KMS-11 (cell line): Measurements from ENCODE around the gene ABCA10.
"Not testable (repeated sequence)": the region's sequence is repeated elsewhere in the genome, so short reads cannot be mapped to it uniquely, and the experiment has no call there.

Source experiments
- H2AFZ ChIP-seq: fragments of 200-600 bp; sonication (generic); 2 replicates; pipeline ENCODE4 v1.6.1; 2016; ENCODE audit warnings: antibody characterized with exemption, mixed run types, low read depth
- H3K27ac ChIP-seq: fragments of 200-600 bp; sonication (generic); 2 replicates; pipeline ENCODE4 v1.6.1; 2016; ENCODE audit warnings: mild to moderate bottlenecking, mixed run types
- H3K27me3 ChIP-seq: fragments of 200-600 bp; sonication (generic); 2 replicates; pipeline ENCODE4 v1.6.1; 2017; ENCODE audit warnings: mild to moderate bottlenecking, low read depth, mixed run types, moderate library complexity; ENCODE audit not compliant: insufficient read depth
- H3K36me3 ChIP-seq: fragments of 200-600 bp; sonication (generic); 2 replicates; pipeline ENCODE4 v1.6.1; 2017; ENCODE audit warnings: mild to moderate bottlenecking, mixed run types; ENCODE audit not compliant: insufficient read depth
- H3K4me1 ChIP-seq: fragments of 200-600 bp; sonication (generic); 2 replicates; pipeline ENCODE4 v1.6.1; 2016; ENCODE audit warnings: mild to moderate bottlenecking, low read depth, mixed run types; ENCODE audit not compliant: poor library complexity, severe bottlenecking
- H3K4me2 ChIP-seq: fragments of 200-600 bp; sonication (generic); 2 replicates; pipeline ENCODE4 v1.7.0; 2016; ENCODE audit warnings: mild to moderate bottlenecking, mixed run types
- H3K4me3 ChIP-seq: fragments of 200-600 bp; sonication (generic); IDR thresholded peaks from 2 replicates; pipeline ENCODE4 v1.6.1; 2017; ENCODE audit warnings: low read depth, low read length, mixed read lengths; ENCODE audit not compliant: insufficient read depth
- H3K79me2 ChIP-seq: fragments of 200-600 bp; sonication (generic); 2 replicates; pipeline ENCODE4 v1.6.1; 2016; ENCODE audit warnings: low read depth, mixed run types; ENCODE audit not compliant: insufficient read depth
- H3K9ac ChIP-seq: fragments of 200-600 bp; sonication (generic); 2 replicates; pipeline ENCODE4 v1.6.1; 2016; ENCODE audit warnings: mild to moderate bottlenecking, mixed run types
- H4K20me1 ChIP-seq: fragments of 200-600 bp; sonication (generic); 2 replicates; pipeline ENCODE4 v1.6.1; 2016; ENCODE audit warnings: mild to moderate bottlenecking, mixed run types; ENCODE audit not compliant: insufficient read depth
- TF ChIP-seq, protein P1 (sequence below): fragments of 200-600 bp; sonication (generic); conservative IDR thresholded peaks from 2 replicates; pipeline ENCODE4 v1.6.1; 2017; ENCODE audit warnings: low read depth, mild to moderate bottlenecking, antibody characterized with exemption, low read length, moderate library complexity, mixed read lengths

Gene ABCA10

DNA sequence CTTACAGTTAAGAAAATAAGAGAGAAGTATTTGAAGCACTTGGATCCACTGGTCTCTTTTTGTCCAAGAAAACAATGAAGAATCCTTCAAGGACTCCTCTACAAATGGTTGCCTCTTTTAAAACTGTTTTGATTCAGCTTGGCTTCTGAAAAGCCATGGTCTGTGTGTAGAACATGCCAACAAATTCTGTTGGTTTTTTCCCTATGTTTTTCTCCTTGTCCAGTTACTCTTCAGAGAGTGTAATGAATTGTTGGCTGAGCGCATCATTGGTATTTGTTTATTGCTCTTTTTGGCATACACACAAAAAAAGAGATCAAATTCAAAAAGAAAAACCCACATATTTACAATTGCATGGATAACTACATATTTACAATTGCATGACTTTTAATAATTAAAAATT lies at the start of gene ABCA10:
Gene ABCA10, minus strand, starts transcription at position 249 of the 400 bp plus-strand sequence. CDS start 3,466 bp downstream, outside the sequence.
- H3K27me3 ChIP-seq, result no peaks in the 10 kb centered on the region
- H3K36me3 ChIP-seq, result no peaks in the 10 kb centered on the region
- H2AFZ ChIP-seq, result no peak within 1 kb of the TSS
- H3K79me2 ChIP-seq, result no peaks in the 10 kb centered on the region
- H4K20me1 ChIP-seq, result no peaks in the 10 kb centered on the region
- no peak within 1 kb of the TSS for H3K4me3 ChIP-seq
- no peaks in the 10 kb centered on the region for H3K4me1 ChIP-seq
- TF ChIP-seq, protein P1, sequence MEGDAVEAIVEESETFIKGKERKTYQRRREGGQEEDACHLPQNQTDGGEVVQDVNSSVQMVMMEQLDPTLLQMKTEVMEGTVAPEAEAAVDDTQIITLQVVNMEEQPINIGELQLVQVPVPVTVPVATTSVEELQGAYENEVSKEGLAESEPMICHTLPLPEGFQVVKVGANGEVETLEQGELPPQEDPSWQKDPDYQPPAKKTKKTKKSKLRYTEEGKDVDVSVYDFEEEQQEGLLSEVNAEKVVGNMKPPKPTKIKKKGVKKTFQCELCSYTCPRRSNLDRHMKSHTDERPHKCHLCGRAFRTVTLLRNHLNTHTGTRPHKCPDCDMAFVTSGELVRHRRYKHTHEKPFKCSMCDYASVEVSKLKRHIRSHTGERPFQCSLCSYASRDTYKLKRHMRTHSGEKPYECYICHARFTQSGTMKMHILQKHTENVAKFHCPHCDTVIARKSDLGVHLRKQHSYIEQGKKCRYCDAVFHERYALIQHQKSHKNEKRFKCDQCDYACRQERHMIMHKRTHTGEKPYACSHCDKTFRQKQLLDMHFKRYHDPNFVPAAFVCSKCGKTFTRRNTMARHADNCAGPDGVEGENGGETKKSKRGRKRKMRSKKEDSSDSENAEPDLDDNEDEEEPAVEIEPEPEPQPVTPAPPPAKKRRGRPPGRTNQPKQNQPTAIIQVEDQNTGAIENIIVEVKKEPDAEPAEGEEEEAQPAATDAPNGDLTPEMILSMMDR, result no peak
- H3K4me2 ChIP-seq, result no peak within 1 kb of the TSS
- no peak within 1 kb of the TSS for H3K9ac ChIP-seq
- H3K27ac ChIP-seq, result no peak within 1 kb of the TSS

DNA sequence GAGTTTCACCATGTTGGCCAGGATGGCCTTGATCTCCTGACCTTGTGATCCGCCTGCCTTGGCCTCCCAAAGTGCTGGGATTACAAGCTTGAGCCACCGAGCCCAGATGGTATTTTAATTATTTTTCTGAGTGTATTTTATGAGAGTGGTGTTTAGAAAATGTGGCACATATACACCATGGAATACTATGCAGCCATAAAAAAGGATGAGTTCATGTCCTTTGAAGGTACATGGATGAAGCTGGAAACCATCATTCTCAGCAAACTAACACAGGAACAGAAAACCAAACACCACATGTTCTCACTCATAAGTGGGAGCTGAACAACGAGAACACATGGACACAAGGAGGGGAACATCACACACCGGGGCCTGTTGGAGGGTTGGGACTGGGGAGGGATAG lies 47.7 kb upstream of the ABCA10 start:
- H3K79me2 ChIP-seq, H3K9ac ChIP-seq, H3K4me1 ChIP-seq, H3K4me3 ChIP-seq, H3K27ac ChIP-seq, H2AFZ ChIP-seq, H3K27me3 ChIP-seq, H4K20me1 ChIP-seq, H3K4me2 ChIP-seq, H3K36me3 ChIP-seq: not testable (repeated sequence)

DNA sequence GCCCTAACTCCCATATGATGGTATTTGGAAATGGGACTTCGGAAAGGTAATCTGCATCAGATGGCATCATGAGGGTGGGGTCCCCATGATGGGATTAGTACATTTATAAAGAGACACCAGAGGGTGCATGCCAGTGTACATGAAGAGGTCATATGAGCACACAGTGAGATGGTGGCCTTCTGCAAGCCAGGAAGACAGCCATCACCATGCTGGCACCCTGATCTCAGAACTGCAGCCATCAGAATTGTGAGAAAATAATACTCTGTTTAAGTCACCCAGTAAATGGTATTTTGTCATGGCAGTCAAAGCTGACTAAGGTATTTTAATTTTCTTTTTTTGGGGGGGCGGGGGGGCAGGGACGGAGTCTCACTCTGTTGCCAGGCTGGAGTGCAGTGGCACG lies 47.1 kb upstream of the ABCA10 start:
- H3K27me3 ChIP-seq, result no peaks in the 10 kb centered on the region
- TF ChIP-seq, protein P1, result no peak
- no peak overlapping the region for H3K27ac ChIP-seq
- no peaks in the 10 kb centered on the region for H3K36me3 ChIP-seq
- no peaks in the 10 kb centered on the region for H4K20me1 ChIP-seq
- H3K79me2 ChIP-seq, result no peaks in the 10 kb centered on the region
- H3K4me2 ChIP-seq, result no peak overlapping the region
- H2AFZ ChIP-seq, result no peak overlapping the region
- H3K9ac ChIP-seq, result no peak overlapping the region
- H3K4me3 ChIP-seq, result no peak overlapping the region
- H3K4me1 ChIP-seq, result no peaks in the 10 kb centered on the region

- H2AFZ ChIP-seq, result no peak overlapping the region
- no peaks in the 10 kb centered on the region for H3K4me1 ChIP-seq
- H3K9ac ChIP-seq, result no peak overlapping the region
- no peaks in the 10 kb centered on the region for H3K36me3 ChIP-seq
- no peak overlapping the region for H3K27ac ChIP-seq
- TF ChIP-seq, protein P1, result no peak
- H3K4me3 ChIP-seq, result no peak overlapping the region
- no peaks in the 10 kb centered on the region for H4K20me1 ChIP-seq
- H3K79me2 ChIP-seq, result no peaks in the 10 kb centered on the region
- H3K27me3 ChIP-seq, result no peaks in the 10 kb centered on the region
- no peak overlapping the region for H3K4me2 ChIP-seq
These were observed 42.4 kb upstream of the ABCA10 start for GRCh38 chr17:69271023-69271422.

DNA sequence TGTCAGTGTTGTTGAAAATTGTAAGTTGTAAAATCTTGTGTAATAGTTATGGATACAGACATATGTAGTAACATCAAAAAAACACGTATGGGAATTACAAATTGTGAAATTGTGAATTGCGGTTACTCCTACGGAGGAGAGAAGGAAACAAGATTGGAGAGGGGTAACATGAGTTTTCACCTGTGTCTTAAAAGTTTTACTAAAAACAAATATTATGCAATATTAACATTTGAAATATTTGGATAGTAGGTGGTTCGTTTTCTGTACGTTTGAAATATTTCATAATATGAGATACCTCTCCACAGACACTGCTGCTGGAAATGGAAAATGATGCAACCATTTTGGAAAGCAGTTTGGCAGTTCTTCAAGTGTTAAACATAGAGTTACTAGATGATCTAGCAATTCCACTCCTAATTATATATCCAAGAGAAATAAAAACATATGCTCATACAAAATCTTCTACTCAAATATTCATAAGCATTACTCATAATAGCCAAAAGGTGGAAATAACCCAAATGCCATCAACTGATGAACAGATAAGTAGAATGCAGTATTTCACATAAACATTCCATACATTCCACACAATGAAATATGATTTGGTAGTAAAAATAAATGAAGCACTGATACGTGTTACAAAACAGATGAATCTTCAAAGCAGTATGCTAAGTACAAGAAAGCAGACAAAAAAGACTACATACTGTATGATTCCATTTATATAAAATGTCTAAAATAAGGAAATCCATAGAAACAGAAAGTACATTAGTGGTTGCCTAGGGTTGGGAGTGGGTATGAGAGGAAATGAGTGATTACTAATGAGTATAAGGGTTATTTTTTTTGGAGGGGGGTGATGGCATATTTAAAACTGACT lies 40.7 kb upstream of the ABCA10 start:
- no peaks in the 10 kb centered on the region for H3K36me3 ChIP-seq
- H3K9ac ChIP-seq, result no peak overlapping the region
- H2AFZ ChIP-seq, result no peak overlapping the region
- no peak overlapping the region for H3K4me3 ChIP-seq
- TF ChIP-seq, protein P1, result no peak
- no peaks in the 10 kb centered on the region for H4K20me1 ChIP-seq
- no peak overlapping the region for H3K27ac ChIP-seq
- no peak overlapping the region for H3K4me2 ChIP-seq
- no peaks in the 10 kb centered on the region for H3K79me2 ChIP-seq
- H3K4me1 ChIP-seq, result no peaks in the 10 kb centered on the region
- no peaks in the 10 kb centered on the region for H3K27me3 ChIP-seq
